Neural cell (in vitro differentiated cells): ENCODE measurements around the gene IPO4.

ENCODE experiments used
- CTCF ChIP-seq: fragments of 450-650 bp; IDR thresholded peaks from 2 replicates; pipeline ENCODE4 v1.5.1; 2014; ENCODE audit warnings: antibody characterized with exemption, mild to moderate bottlenecking, moderate library complexity; ENCODE audit not compliant: poor library complexity, severe bottlenecking
- EP300 ChIP-seq: fragments of 450-650 bp; conservative IDR thresholded peaks from 2 replicates; pipeline ENCODE4 v1.6.1; 2014; ENCODE audit warnings: antibody characterized with exemption, mild to moderate bottlenecking, moderate library complexity; ENCODE audit not compliant: poor library complexity, severe bottlenecking

DNA sequence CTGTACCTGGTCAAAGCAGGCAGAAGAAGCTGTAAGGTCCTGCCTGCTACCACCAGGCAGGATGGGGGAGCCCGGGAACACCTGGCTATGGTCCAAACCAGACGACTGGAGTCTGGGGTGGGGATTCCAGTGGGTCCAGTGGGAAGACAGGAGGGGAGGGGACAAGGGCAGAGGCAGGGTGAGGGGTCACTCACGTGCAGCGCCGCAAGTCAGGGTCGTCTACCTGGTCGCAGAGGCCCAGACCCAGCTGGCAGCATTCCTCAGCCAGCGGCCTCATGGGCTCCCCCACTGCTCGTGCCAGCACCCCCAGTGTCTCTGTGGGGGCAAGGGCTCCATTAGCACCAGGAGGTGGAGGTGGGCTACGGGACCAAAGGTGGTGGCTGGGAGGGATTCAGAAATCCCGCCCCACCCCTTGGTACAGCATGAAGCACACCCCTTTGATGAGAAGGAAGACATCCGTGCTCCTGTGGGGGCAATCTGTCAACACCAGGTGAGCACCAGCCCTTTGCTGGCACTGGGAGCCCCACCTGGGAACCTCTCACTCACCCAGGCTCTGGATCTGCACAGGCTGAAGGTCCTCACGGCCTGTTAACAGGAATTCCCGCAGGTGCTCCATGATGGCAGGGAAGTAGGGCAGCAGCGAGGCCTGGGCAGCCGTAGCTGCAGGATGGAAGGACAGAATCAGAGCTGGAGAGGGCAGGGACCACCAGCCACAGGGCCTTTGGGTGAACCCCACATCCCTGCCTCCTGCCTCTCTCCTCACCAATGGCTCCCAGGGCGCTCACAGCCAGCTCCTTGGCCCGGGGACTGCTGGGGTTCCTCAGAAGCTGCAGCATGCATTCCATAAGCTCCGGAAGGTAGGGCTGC, 4.3 kb downstream of the IPO4 start:
- TF ChIP-seq CTCF, result no peak
- no peak for TF ChIP-seq EP300
